Subcutaneous adipose tissue (tissue), 4 donors: ENCODE measurements around the gene PACRG. TPM values are rescaled to one million over a fixed set of nuclear protein-coding genes. Genes with fewer than 3 reads are reported as not detected.

Source experiments
- total RNA-seq, 4 donors: library from RNA; depleted of rRNA; stranded (reverse); fragments of >200 nt; gene quantifications; one replicate each; pipeline ENCODE4 v1.1.0, GENCODE V29; 2016
- TF ChIP-seq, protein P1 (sequence below): fragments of 450-650 bp; IDR thresholded peaks from one replicate; pipeline ENCODE4 v1.5.1; 2016; ENCODE audit warnings: low read depth, mild to moderate bottlenecking, control low read depth, antibody characterized with exemption, moderate library complexity

PACRG gene
- total RNA-seq, 4 donors from 2014 or later = 0.34 TPM; not detected in 3

DNA sequence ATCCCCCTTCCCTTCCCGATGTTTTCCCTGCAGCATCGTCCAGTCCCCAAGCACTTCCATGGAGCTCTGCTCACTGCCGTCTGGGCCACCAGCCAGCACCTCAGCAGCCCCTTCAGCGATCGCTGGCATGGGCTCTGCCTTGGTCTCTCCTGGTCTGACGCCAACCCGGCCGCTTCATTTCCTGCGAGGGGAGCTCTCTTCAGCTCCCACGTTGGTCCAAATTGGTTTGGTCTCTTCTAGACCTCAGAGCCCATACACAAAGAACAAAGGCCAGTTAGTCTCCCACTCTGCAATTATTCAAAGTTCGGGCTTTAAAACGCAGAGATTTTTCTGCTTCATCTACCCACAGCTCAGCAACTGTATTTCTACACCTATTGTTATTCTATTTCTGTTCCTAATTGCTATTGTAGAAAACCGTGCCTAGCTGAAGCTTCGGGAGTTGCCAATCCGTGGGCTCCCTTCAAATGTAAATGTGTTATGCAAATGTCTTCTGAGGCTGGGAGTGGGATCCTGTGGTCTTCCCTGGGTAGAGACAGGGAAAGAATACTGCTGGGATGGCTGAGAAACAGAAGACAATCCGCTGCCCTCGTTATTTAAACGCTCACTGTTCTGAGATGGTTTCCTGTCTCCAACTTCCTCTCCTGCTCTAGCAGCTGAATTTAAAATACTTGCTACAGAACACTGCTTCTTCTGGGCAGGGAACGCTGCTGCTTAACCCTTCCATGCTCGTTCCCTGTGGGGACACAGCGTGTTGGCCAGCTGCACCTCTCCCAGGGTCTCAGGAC lies 532.5 kb downstream of the PACRG start:
- TF ChIP-seq, protein P1, sequence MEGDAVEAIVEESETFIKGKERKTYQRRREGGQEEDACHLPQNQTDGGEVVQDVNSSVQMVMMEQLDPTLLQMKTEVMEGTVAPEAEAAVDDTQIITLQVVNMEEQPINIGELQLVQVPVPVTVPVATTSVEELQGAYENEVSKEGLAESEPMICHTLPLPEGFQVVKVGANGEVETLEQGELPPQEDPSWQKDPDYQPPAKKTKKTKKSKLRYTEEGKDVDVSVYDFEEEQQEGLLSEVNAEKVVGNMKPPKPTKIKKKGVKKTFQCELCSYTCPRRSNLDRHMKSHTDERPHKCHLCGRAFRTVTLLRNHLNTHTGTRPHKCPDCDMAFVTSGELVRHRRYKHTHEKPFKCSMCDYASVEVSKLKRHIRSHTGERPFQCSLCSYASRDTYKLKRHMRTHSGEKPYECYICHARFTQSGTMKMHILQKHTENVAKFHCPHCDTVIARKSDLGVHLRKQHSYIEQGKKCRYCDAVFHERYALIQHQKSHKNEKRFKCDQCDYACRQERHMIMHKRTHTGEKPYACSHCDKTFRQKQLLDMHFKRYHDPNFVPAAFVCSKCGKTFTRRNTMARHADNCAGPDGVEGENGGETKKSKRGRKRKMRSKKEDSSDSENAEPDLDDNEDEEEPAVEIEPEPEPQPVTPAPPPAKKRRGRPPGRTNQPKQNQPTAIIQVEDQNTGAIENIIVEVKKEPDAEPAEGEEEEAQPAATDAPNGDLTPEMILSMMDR = no peak

DNA sequence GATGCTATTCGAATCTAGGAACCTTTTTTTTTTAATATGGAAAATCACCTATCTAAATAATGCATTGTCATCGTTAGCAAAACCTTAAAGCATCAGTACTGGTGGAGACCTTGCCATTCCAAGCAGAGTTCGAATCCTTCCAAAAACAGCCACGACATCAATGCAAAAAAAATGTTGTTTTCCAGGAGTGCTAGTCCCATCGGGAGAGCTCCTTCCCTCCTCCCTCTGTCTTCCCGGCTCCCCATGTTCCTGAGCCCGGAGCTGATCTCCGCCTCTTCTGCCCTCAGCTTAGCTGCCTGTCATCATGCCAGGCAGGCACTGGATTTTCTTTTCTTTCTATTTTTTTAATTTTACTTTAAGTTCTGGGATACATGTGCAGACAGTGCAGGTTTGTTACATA lies 533.1 kb downstream of the PACRG start:
- TF ChIP-seq, protein P1 = no peak

DNA sequence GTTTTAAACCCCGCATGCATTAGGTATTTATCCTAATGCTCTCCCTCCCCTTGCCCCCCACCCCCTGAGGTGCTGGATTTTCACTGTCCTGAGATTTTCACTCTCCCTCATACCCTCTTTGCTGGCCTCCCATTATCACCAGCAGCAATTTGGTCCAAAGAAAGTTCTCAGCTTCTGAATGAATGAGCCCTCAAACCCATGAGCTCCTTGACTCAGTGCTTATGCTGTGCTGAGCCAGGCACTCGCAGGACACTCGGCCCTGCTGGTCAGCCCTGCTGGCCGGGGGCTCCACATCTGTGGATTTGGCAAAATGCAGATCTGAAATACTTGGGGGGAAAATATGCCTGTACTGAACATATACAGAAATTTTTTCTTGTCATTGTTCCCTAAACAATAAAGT lies 533.6 kb downstream of the PACRG start:
- TF ChIP-seq, protein P1 = no peak

DNA sequence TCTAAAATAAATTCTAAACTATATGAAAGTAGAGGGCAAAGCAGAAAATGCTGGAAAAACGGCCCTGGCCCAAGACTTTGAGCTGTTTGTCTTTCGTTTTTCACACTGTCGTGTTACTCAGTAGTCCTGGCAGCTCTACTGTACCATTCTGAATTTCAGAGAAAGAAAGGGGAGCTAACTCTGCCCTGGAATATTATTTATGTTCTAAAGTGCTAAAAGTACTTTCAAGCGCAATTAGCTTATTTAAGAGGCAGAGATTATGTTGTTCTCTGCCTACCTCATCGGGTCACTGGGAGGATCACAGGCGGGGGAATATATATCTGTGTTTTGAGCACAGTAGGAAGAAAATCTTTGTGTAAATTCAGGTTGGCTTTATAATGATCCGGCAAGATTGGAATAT lies 534.3 kb downstream of the PACRG start:
- TF ChIP-seq, protein P1 = no peak

DNA sequence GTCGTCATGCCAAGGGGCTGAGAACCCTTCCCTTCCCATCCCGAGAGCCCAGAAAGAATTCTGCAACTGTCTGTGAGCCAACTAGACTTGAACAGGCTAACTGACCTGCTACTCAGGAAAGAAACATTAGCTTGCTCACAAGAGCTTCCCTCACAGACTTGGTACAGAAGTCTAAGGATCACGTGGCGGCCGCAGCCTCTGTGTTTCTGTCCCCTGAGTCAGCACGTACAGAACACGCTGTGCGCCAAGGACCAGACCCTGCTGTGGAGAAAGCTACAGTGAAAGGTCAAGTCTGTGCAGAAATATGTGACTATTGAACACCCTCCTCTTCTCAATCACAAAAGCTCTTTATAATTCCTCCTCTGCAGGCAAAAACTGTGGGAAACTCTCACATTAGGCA lies 535.4 kb downstream of the PACRG start:
- TF ChIP-seq, protein P1 = no peak

DNA sequence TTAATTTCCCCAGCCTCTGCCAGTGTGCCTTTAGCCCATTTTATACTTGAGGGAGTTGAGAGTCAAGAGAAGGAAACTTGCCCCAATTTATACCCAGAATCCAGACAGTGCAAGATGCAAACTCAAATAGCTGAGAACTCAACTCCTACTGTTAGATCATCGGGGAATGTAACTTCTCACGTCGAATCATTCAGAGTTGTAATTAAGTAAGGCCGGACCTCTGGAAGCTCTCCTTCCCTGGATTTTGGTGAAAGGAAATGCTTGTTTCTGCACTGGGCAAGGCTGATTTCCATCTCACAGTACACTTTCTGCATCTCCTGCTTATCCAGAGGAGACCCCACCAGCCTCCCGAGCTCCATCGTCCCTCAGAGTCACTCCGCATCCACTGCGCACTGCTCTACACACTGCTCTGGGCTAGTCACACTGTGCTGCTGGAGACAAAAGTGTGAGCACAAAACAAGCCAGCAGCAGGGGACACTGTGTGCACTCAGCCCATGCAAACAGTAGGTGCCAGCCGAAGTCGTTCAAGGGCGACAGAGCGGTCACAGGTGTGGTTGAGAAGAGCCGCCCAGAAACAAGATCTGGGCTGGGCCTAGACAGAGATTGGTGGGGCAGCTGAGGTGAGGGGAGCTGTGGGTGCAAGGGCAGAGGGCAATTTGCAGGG lies 536.4 kb downstream of the PACRG start:
- TF ChIP-seq, protein P1 = no peak

DNA sequence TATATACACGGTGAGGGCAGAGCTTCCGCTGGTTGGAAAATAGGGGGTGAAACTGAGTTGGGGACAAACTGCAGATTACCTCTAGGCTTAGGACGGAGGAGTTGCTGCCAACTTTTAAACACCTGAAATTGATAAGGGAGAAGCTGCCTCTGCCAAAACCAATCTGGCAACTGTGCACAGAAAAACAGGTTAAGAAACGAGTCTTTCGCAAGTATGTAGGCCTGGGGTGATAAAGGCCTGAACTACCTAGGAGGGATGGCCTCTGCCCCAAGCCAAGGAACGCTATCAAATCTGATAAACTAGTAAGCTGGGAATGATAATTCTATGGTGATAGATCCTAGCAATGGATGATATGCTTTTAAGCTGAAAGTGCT lies 536.9 kb downstream of the PACRG start:
- TF ChIP-seq, protein P1 = no peak
